OCI-LY1 (cell line): ENCODE measurements around the gene SRP19.

Experiments
- H2AFZ ChIP-seq: fragments of 200-600 bp; sonication (generic), shearing (Covaris generic); 2 replicates; pipeline ENCODE4 v1.6.0; 2014; ENCODE audit warnings: antibody characterized with exemption, mild to moderate bottlenecking, low read length
- H3F3A ChIP-seq: fragments of 200-600 bp; sonication (generic), shearing (Covaris generic); 2 replicates; pipeline ENCODE4 v1.6.0; 2014; ENCODE audit warnings: mild to moderate bottlenecking, antibody characterized with exemption, low read length, moderate library complexity; ENCODE audit not compliant: insufficient read depth
- H3K27ac ChIP-seq: fragments of 200-600 bp; sonication (generic); 2 replicates; pipeline ENCODE4 v1.5.1; 2014; ENCODE audit warnings: low read length, mixed run types, mild to moderate bottlenecking, low read depth; ENCODE audit not compliant: poor library complexity, severe bottlenecking
- H3K27me3 ChIP-seq: fragments of 200-600 bp; sonication (generic); 2 replicates; pipeline ENCODE4 v1.6.0; 2014; ENCODE audit warnings: antibody characterized with exemption, mild to moderate bottlenecking, low read length, moderate library complexity; ENCODE audit not compliant: insufficient read depth
- H3K36me3 ChIP-seq: fragments of 200-600 bp; sonication (generic); 2 replicates; pipeline ENCODE4 v1.6.1; 2014; ENCODE audit warnings: mild to moderate bottlenecking, antibody characterized with exemption, low read length, moderate library complexity, mixed read lengths; ENCODE audit not compliant: insufficient read depth
- H3K4me1 ChIP-seq: fragments of 200-600 bp; sonication (generic); 2 replicates; pipeline ENCODE4 v1.5.1; 2014; ENCODE audit warnings: mild to moderate bottlenecking, low read length, moderate library complexity; ENCODE audit not compliant: insufficient read depth, severe bottlenecking
- H3K4me2 ChIP-seq: fragments of 200-600 bp; sonication (generic), shearing (Covaris generic); 2 replicates; pipeline ENCODE4 v1.6.1; 2014; ENCODE audit warnings: low read length
- H3K4me3 ChIP-seq: fragments of 200-600 bp; sonication (generic); 2 replicates; pipeline ENCODE4 v1.5.1; 2014; ENCODE audit warnings: low read length, low read depth, mild to moderate bottlenecking, mixed read lengths; ENCODE audit not compliant: poor library complexity, severe bottlenecking
- H3K79me2 ChIP-seq: fragments of 200-600 bp; shearing (Covaris generic); 2 replicates; pipeline ENCODE4 v1.6.1; 2016; ENCODE audit warnings: mixed run types, low read length, mixed read lengths; ENCODE audit not compliant: insufficient read depth
- H3K9ac ChIP-seq: fragments of 200-600 bp; sonication (generic), shearing (Covaris generic); 2 replicates; pipeline ENCODE4 v1.6.1; 2014; ENCODE audit warnings: mild to moderate bottlenecking, low read length, mixed read lengths
- H3K9me2 ChIP-seq: fragments of 200-600 bp; sonication (generic), shearing (Covaris generic); 2 replicates; pipeline ENCODE4 v1.6.1; 2014; ENCODE audit warnings: low read depth, mild to moderate bottlenecking, low read length, mixed read lengths
- H3K9me3 ChIP-seq: fragments of 200-600 bp; shearing (Covaris generic); 2 replicates; pipeline ENCODE4 v1.6.1; 2014; ENCODE audit warnings: low read length, mixed read lengths
- H4K20me1 ChIP-seq: fragments of 200-600 bp; sonication (generic), shearing (Covaris generic); 2 replicates; pipeline ENCODE4 v1.6.0; 2016; ENCODE audit warnings: mild to moderate bottlenecking, low read length; ENCODE audit not compliant: insufficient read depth
- CTCF ChIP-seq: fragments of 200-600 bp; sonication (generic), shearing (Covaris generic); IDR thresholded peaks from 2 replicates; pipeline ENCODE4 v1.5.1; 2017; ENCODE audit warnings: mild to moderate bottlenecking, antibody characterized with exemption, low read length, moderate library complexity, mixed read lengths
- EZH2 ChIP-seq: fragments of 200-600 bp; sonication (generic), shearing (Covaris generic); IDR thresholded peaks from 2 replicates; pipeline ENCODE4 v1.8.0; 2017; ENCODE audit warnings: borderline replicate concordance, mixed run types, mild to moderate bottlenecking, antibody characterized with exemption, low read length, moderate library complexity, mixed read lengths

SRP19 gene

GRCh38 chr5:112918679-112919078, 57.6 kb downstream of the SRP19 start:
- Histone ChIP-seq H3K4me1 (peaks cover 39% of the 10 kb centered on the region), H3K9me2 (no peaks in the 10 kb centered on the region), H3K4me3 (no peak overlapping the region), H3K36me3 (peaks cover 64% of the 10 kb centered on the region), H3K27me3 (no peaks in the 10 kb centered on the region), H3K9ac (no peak overlapping the region), H3K27ac (no peak overlapping the region), H3K9me3 (no peaks in the 10 kb centered on the region), H3K79me2 (no peaks in the 10 kb centered on the region), H3K4me2 (no peak overlapping the region), H2AFZ (no peak overlapping the region), H4K20me1 (no peaks in the 10 kb centered on the region), H3F3A (0 out of 2 replicates have a peak, but pooled peaks cover 2% of the 10 kb centered on the region)
- TF ChIP-seq EZH2 (no peak), CTCF (no peak)
